Stimulated activated CD8-positive, alpha-beta memory T cell treated with anti-CD3 and anti-CD28 coated beads, Interleukin-2, amount 100 ng/mL, for 1 hour (primary cell): ENCODE data around the gene MAGEB3.

Experiments used
- DNase-seq, 2 donors: peaks; one replicate each; pipeline ENCODE4 v3.0.0-alpha.2; 2020; ENCODE audit warnings: low read depth in 2 of 2

Gene MAGEB3

DNA sequence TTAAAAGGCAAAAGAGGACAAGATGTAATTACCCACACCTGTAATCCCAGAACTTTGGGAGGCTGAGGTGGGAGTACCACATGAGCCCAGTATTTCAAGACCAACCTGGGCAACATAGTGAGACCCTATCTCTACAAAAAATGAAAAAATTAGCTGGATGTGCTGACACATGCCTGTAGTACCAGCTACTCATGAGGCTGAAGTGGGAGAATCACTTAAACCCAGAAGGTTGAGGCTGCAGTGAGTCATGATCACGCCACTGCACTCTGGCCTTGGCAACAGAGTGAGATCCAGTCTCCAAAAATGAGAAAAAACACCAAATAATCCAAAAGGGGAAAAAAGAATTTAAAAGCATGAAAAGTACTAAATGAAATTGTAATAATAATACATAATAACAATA lies 47.9 kb downstream of the MAGEB3 start:
- DNase-seq, result no peak

- DNase-seq, result no peak
Measured at GRCh38 chrX:30280428-30280827, 50.0 kb downstream of the MAGEB3 start.

DNA sequence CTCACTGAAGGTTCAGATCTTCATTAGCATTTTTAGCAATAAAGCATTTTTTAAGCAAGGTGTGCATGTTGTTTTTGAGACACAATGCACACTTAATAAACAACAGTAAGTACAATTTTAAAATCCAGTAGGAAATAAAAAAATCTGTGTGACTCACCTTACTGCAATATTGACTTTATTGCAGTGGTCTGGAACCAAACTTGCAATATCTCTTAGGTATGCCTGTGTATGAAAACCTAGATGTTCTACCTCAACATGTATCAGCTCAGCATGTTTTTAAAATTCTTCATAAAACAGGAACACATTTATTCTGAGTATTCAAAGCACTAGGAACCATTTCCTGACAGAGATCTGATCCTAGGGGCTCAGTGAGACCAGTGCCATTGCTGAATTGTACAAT lies 52.1 kb downstream of the MAGEB3 start:
- DNase-seq, result no peak

GRCh38 chrX:30283456-30284200 lies 53.2 kb downstream of the MAGEB3 start:
- no peak for DNase-seq
